GM19240 (cell line): ENCODE results near the gene ZNF793.

Experiments
- DNase-seq: peaks from one replicate; pipeline ENCODE4 v3.0.0; 2011; ENCODE audit warnings: low spot score; ENCODE audit not compliant: insufficient read length

Gene ZNF793

GRCh38 chr19:37564624-37565369, 58.1 kb downstream of the ZNF793 start:
- no peak for DNase-seq

GRCh38 chr19:37565370-37565669, 58.6 kb downstream of the ZNF793 start:
- no peak for DNase-seq

DNA sequence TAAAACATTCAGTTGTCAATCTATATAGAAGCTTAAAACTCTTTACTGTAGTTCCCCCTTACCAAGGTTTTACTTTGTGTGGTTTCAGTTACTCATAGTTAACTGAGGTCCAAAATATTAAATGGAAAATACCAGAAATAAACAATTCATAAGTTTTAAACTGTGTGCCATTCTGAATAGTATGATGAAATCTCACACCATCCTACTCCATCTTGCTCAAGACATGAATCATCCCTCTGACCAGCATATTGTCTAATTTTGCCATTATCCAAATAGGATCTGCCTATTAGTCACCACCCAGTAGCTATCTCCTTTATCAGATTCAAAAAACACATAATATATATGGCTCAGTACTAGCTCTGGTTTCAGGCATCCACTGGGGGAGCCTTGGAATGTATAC, 65.5 kb downstream of the ZNF793 start:
- no peak for DNase-seq

- no peak for DNase-seq
Observed at GRCh38 chr19:37583340-37583739, 76.6 kb downstream of the ZNF793 start.
